HepG2 (cell line): Measurements from ENCODE around the gene UNC93A. TPM values are rescaled to one million over a fixed set of nuclear protein-coding genes. Genes with fewer than 3 reads are reported as not detected.

Experiments
- ATAC-seq: fragments of 200-7000 bp; cut with Tn5 transposase; 3 replicates; pipeline ENCODE4 v1.9.1; 2020; ENCODE audit warnings: mild to moderate bottlenecking, moderate library complexity
- BruUV-seq: library from RNA; stranded (reverse); fragments of 400-500 nt; replicated peaks from 2 replicates; lab custom pipeline; 2021; lab: Mats Ljungman, UMichigan
- CTCF ChIA-PET: fragments of 300-600 bp; formaldehyde crosslinking; extraction: SDS; loops from one replicate; lab custom pipeline; 2021; ENCODE audit warnings: low total read pairs, inconsistent platforms, low intra/inter-chr PET ratio; lab: Yijun Ruan, JAX
- POLR2A ChIA-PET: fragments of 350-600 bp; sonication (Branson Sonifier 250); formaldehyde crosslinking; loops from one replicate; lab custom pipeline; 2020; ENCODE audit warnings: antibody characterized with exemption, inconsistent platforms; lab: Yijun Ruan, JAX
- DNase-seq: peaks from one replicate; pipeline ENCODE4 v3.0.0-alpha.2; 2015; ENCODE audit warnings: low spot score
- FAIRE-seq: peaks from 3 replicates; lab custom pipeline; 2011; peaks lifted over from hg19 to GRCh38; lab: Jason Lieb, UNC
- H2AFZ ChIP-seq: one replicate; pipeline ENCODE4 v1.6.1; 2011; ENCODE audit warnings: low read length, inconsistent platforms
- H3K27ac ChIP-seq: fragments of 300-600 bp; 3 replicates; pipeline ENCODE4 v1.8.0; 2011; ENCODE audit warnings: mixed run types, mild to moderate bottlenecking, mixed read lengths, low read length, inconsistent platforms; ENCODE audit not compliant: insufficient read depth; ENCODE audit errors: extremely low read length
- H3K27me3 ChIP-seq, 2 experiments: fragments of 200-600 bp in 1 of 2; 2 replicates in 1 of 2; 3 replicates in 1 of 2; pipeline versions ENCODE4 v1.6.0 to v1.8.0; 2011; ENCODE audit warnings: low read length in 2 of 2, mild to moderate bottlenecking in 2 of 2, moderate library complexity in 2 of 2, inconsistent platforms in 1 of 2; ENCODE audit not compliant: insufficient read depth in 2 of 2, control insufficient read depth in 1 of 2
- H3K36me3 ChIP-seq, 2 experiments: fragments of 200-600 bp in 1 of 2; replicated peaks in 1 of 2; 2 replicates in 1 of 2; 3 replicates in 1 of 2; pipeline versions ENCODE4 v1.5.1 to v1.8.0; 2011; ENCODE audit warnings: low read length in 2 of 2, inconsistent platforms in 1 of 2; ENCODE audit not compliant: insufficient read depth in 2 of 2, control insufficient read depth in 1 of 2
- H3K4me1 ChIP-seq: 2 replicates; pipeline ENCODE4 v1.5.1; 2012; ENCODE audit warnings: low read length, inconsistent platforms; ENCODE audit not compliant: insufficient read depth
- H3K4me2 ChIP-seq: 2 replicates; pipeline ENCODE4 v1.6.0; 2011; ENCODE audit warnings: low read depth, low read length, inconsistent platforms
- H3K4me3 ChIP-seq, 3 experiments: fragments of 200-600 bp in 1 of 3; sonication (generic), shearing (Covaris generic) in 1 of 3; replicated peaks in 1 of 3; 2 replicates each; pipeline ENCODE4 v1.5.1; 2011 to 2016; ENCODE audit warnings: low read length in 3 of 3, inconsistent platforms in 2 of 3, low read depth in 2 of 3, mild to moderate bottlenecking in 2 of 3, control low read depth in 1 of 3, mixed read lengths in 1 of 3; ENCODE audit not compliant: insufficient read depth in 1 of 3
- H3K79me2 ChIP-seq: one replicate; pipeline ENCODE4 v1.6.1; 2011; ENCODE audit warnings: low read length, inconsistent platforms; ENCODE audit not compliant: insufficient read depth
- H3K9ac ChIP-seq: 2 replicates; pipeline ENCODE4 v1.6.0; 2011; ENCODE audit warnings: mild to moderate bottlenecking, low read depth, low read length, inconsistent platforms; ENCODE audit not compliant: insufficient read depth
- H3K9me3 ChIP-seq: 2 replicates; pipeline ENCODE4 v1.5.1; 2012; ENCODE audit warnings: mild to moderate bottlenecking, low read length
- H4K20me1 ChIP-seq: 2 replicates; pipeline ENCODE4 v1.6.0; 2011; ENCODE audit warnings: inconsistent platforms, mild to moderate bottlenecking, low read length, moderate library complexity; ENCODE audit not compliant: insufficient read depth
- HIVEP1 ChIP-seq: sonication (generic); formaldehyde crosslinking; IDR thresholded peaks from 2 replicates; pipeline ENCODE4 v1.4.0; 2020; ENCODE audit warnings: mild to moderate bottlenecking, missing genetic modification reagents
- JUNB ChIP-seq: sonication (generic); formaldehyde crosslinking; IDR thresholded peaks from 2 replicates; pipeline ENCODE4 v1.8.0; 2022; ENCODE audit warnings: missing genetic modification reagents, mild to moderate bottlenecking, borderline replicate concordance
- KAT8 ChIP-seq: IDR thresholded peaks from 2 replicates; pipeline ENCODE4 v1.6.1; 2016; ENCODE audit warnings: missing genetic modification reagents, missing compliant biosample characterization
- MED8 ChIP-seq: sonication (generic); formaldehyde crosslinking; IDR thresholded peaks from 2 replicates; pipeline ENCODE4 v1.8.1; 2023; ENCODE audit warnings: mild to moderate bottlenecking, missing genetic modification reagents; ENCODE audit not compliant: insufficient replicate concordance
- MLLT10 ChIP-seq: sonication (generic); formaldehyde crosslinking; IDR thresholded peaks from 2 replicates; pipeline ENCODE4 v1.4.0; 2020; ENCODE audit warnings: missing genetic modification reagents
- NFYB ChIP-seq: sonication (generic); formaldehyde crosslinking; IDR thresholded peaks from 2 replicates; pipeline ENCODE4 v1.4.0; 2020; ENCODE audit warnings: missing genetic modification reagents
- RAD21 ChIP-seq: fragments of 450-650 bp; formaldehyde crosslinking; IDR thresholded peaks from 2 replicates; pipeline ENCODE4 v1.5.0; 2020; ENCODE audit warnings: mild to moderate bottlenecking
- REL ChIP-seq: sonication (generic); formaldehyde crosslinking; conservative IDR thresholded peaks from 2 replicates; pipeline ENCODE4 v1.8.0; 2022; ENCODE audit warnings: mild to moderate bottlenecking, missing genetic modification reagents, moderate library complexity
- RFX3 ChIP-seq: IDR thresholded peaks from 2 replicates; pipeline ENCODE4 v1.6.1; 2016; ENCODE audit warnings: missing biosample characterization, missing genetic modification reagents
- TEAD3 ChIP-seq: optimal IDR thresholded peaks from 2 replicates; pipeline ENCODE3; 2016; ENCODE audit warnings: borderline replicate concordance
- TGIF2 ChIP-seq: IDR thresholded peaks from 2 replicates; pipeline ENCODE4 v1.6.1; 2016; ENCODE audit warnings: control low read depth, missing compliant biosample characterization
- THYN1 ChIP-seq: sonication (generic); formaldehyde crosslinking; IDR thresholded peaks from 2 replicates; pipeline ENCODE4 v1.8.1; 2023; ENCODE audit warnings: low read depth, mild to moderate bottlenecking, moderate library complexity, missing genetic modification reagents, borderline replicate concordance
- XBP1 ChIP-seq: sonication (generic); formaldehyde crosslinking; IDR thresholded peaks from 2 replicates; pipeline ENCODE4 v1.5.0; 2020; ENCODE audit warnings: missing genetic modification reagents
- XRCC5 ChIP-seq: fragments of 200-400 bp; formaldehyde crosslinking; optimal IDR thresholded peaks from 2 replicates; pipeline ENCODE3; 2017; ENCODE audit warnings: mild to moderate bottlenecking, low read length
- ZFP62 ChIP-seq: sonication (generic); formaldehyde crosslinking; IDR thresholded peaks from 2 replicates; pipeline ENCODE4 v1.4.0; 2020; ENCODE audit warnings: missing genetic modification reagents
- ZMYM2 ChIP-seq: sonication (generic); formaldehyde crosslinking; IDR thresholded peaks from 2 replicates; pipeline ENCODE4 v1.8.0; 2022; ENCODE audit warnings: mild to moderate bottlenecking, missing genetic modification reagents
- ZNF337 ChIP-seq: sonication (generic); formaldehyde crosslinking; IDR thresholded peaks from 2 replicates; pipeline ENCODE4 v1.5.1; 2020; ENCODE audit warnings: missing genetic modification reagents, low read depth, mild to moderate bottlenecking, borderline replicate concordance
- ZNF441 ChIP-seq: sonication (generic); formaldehyde crosslinking; IDR thresholded peaks from 2 replicates; pipeline ENCODE4 v1.7.0; 2021; ENCODE audit warnings: missing genetic modification reagents, borderline replicate concordance
- ZNF549 ChIP-seq: sonication (generic); formaldehyde crosslinking; IDR thresholded peaks from 2 replicates; pipeline ENCODE4 v1.5.0; 2020; ENCODE audit warnings: missing genetic modification reagents
- ZNF577 ChIP-seq: sonication (generic); formaldehyde crosslinking; IDR thresholded peaks from 2 replicates; pipeline ENCODE4 v1.4.0; 2020; ENCODE audit warnings: mild to moderate bottlenecking, low read depth, missing genetic modification reagents, borderline replicate concordance
- ZXDC ChIP-seq: sonication (generic); formaldehyde crosslinking; IDR thresholded peaks from 2 replicates; pipeline ENCODE4 v1.5.0; 2020; ENCODE audit warnings: mild to moderate bottlenecking, missing genetic modification reagents
- WGBS: methylation state at CpG from one replicate; pipeline ENCODE4 v1.1.6; 2017; ENCODE audit warnings: low lambda C conversion rate; 5-methylcytosine and 5-hydroxymethylcytosine counted together
- in situ Hi-C: cut with HindIII; loops from 2 replicates; pipeline ENCODE4 v1.10.0; 2017; ENCODE audit warnings: low pct_unique_long_range_greater_than_20kb; ENCODE audit not compliant: extremely low pct_ligation_motif_present
- intact Hi-C: fragments of 100-400 bp; cut with micrococcal nuclease; formaldehyde crosslinking; loops from one replicate; pipeline ENCODE4 v1.10.0; 2022; ENCODE audit not compliant: unreplicated experiment
- polyA plus RNA-seq, 8 experiments: library from polyadenylated mRNA; depleted of rRNA in 3 of 8; stranded (reverse) in 7 of 8; unstranded in 1 of 8; fragments of >200 nt; fragmentation: Illumina TruSeq in 4 of 8; extraction: Trizol in 4 of 8; gene quantifications; 2 replicates each; pipeline versions ENCODE4 v1.2.1 to v1.2.3, GENCODE V29; 2011 to 2016; ENCODE audit warnings: low read depth in 4 of 8, missing spikeins in 1 of 8, mixed read lengths in 1 of 8; ENCODE audit not compliant: insufficient read depth in 1 of 8
- total RNA-seq, 5 experiments: library from RNA; depleted of rRNA; stranded (reverse); fragments of >200 nt; fragmentation: Illumina TruSeq; extraction: Trizol; gene quantifications; 2 replicates each; pipeline ENCODE4 v1.2.3, GENCODE V29; 2016; ENCODE audit warnings: low read depth in 1 of 5
- TF ChIP-seq, protein P1 (sequence below): sonication (generic); formaldehyde crosslinking; IDR thresholded peaks from 2 replicates; pipeline ENCODE4 v1.5.0; 2020; ENCODE audit warnings: mild to moderate bottlenecking, missing genetic modification reagents, moderate library complexity
- TF ChIP-seq, protein P2 (sequence below): IDR thresholded peaks from 2 replicates; pipeline ENCODE4 v1.6.1; 2012; ENCODE audit warnings: inconsistent platforms

The UNC93A gene
- total and polyA plus RNA-seq, 2 of the 13 experiments (the other 11 are each of a cell fraction or from before 2014, with no cell fraction given): 11.0 to 42.7 TPM

GRCh38 chr6:167349631-167350274 is 58.6 kb downstream of the UNC93A start:
- intact Hi-C loops: no loop called here
- FAIRE-seq: no peak
- 58% methylated on average over 19 of the region's 19 CpGs for WGBS
- peak; percentile 31; the same call in 2 of the 3 replicates for ATAC-seq
- Histone ChIP-seq H2AFZ (no peak overlapping the region), H3K4me2 (peak overlapping the region; percentile 22), H3K9ac (no peak overlapping the region), H3K27me3 (no peaks in the 10 kb centered on the region), H3K79me2 (no peaks in the 10 kb centered on the region), H3K9me3 (no peaks in the 10 kb centered on the region), H3K4me3 (no peak overlapping the region), H4K20me1 (no peaks in the 10 kb centered on the region), H3K36me3 (no peaks in the 10 kb centered on the region), H3K27ac (peak overlapping the region; percentile 38), H3K4me1 (peaks cover 49% of the 10 kb centered on the region)
- POLR2A ChIA-PET: interaction anchor here (1.2 to 2.7 kb wide), 5 partner anchors 9 to 130 kb away, joined by 4 to 25 read pairs (median 6); partner anchors contain the start of gene UNC93A
- DNase-seq: peak; percentile 60
- in situ Hi-C loops: no loop called here
- BruUV-seq: TSS peak; percentile 92
- CTCF ChIA-PET: no interaction called here
- TF ChIP-seq ZFP62 (CRISPR knock-in tag) (no peak), ZMYM2 (CRISPR knock-in tag) (0 out of 2 replicates have a peak, but pooled peaks have one; percentile 8), RFX3 (CRISPR knock-in tag) (no peak), TEAD3 (CRISPR knock-in tag) (peak; percentile 6), MED8 (CRISPR knock-in tag) (no peak), MLLT10 (CRISPR knock-in tag) (no peak), ZXDC (CRISPR knock-in tag) (no peak), ZNF337 (no peak), ZNF441 (CRISPR knock-in tag) (0 out of 2 replicates have a peak, but pooled peaks have one; percentile 3), NFYB (no peak), REL (CRISPR knock-in tag) (no peak), TGIF2 (CRISPR knock-in tag) (no peak), ZNF577 (CRISPR knock-in tag) (no peak), JUNB (CRISPR knock-in tag) (no peak), ZNF549 (CRISPR knock-in tag) (no peak), XRCC5 (peak; percentile 17), HIVEP1 (no peak), RAD21 (CRISPR knock-in tag) (no peak), XBP1 (CRISPR knock-in tag) (no peak), KAT8 (CRISPR knock-in tag) (no peak), THYN1 (CRISPR knock-in tag) (no peak)
- TF ChIP-seq, protein P1, sequence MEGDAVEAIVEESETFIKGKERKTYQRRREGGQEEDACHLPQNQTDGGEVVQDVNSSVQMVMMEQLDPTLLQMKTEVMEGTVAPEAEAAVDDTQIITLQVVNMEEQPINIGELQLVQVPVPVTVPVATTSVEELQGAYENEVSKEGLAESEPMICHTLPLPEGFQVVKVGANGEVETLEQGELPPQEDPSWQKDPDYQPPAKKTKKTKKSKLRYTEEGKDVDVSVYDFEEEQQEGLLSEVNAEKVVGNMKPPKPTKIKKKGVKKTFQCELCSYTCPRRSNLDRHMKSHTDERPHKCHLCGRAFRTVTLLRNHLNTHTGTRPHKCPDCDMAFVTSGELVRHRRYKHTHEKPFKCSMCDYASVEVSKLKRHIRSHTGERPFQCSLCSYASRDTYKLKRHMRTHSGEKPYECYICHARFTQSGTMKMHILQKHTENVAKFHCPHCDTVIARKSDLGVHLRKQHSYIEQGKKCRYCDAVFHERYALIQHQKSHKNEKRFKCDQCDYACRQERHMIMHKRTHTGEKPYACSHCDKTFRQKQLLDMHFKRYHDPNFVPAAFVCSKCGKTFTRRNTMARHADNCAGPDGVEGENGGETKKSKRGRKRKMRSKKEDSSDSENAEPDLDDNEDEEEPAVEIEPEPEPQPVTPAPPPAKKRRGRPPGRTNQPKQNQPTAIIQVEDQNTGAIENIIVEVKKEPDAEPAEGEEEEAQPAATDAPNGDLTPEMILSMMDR: no peak
- TF ChIP-seq, protein P2, sequence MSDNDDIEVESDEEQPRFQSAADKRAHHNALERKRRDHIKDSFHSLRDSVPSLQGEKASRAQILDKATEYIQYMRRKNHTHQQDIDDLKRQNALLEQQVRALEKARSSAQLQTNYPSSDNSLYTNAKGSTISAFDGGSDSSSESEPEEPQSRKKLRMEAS: 0 out of 2 replicates have a peak, but pooled peaks have one; percentile 9
